ENCODE measurements around the gene YTHDC1.
"Not testable (repeated sequence)": the region's sequence is repeated elsewhere in the genome, so short reads cannot be mapped to it uniquely, and the experiment has no call there.

YTHDC1 gene

DNA sequence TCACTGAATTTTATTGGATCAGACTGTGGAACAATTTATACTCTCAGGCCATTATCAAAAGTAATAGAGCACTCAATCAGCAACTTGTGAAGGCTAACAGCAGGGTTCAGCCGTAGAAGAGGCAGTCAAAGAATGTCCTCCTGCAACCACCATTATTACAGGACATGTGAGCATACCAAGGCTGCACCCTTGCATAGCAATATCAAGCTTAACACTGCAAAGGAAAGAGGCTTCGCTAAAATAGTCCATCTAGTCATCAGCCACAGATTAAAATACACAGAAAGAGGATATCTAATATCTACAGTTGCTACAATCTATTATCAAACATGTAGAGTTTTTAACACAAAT is 61.5 kb downstream of the YTHDC1 start:
- DNase-seq (ENCODE audit: low spot score), result no peak

GRCh38 chr4:68287704-68288392 is 62.0 kb downstream of the YTHDC1 start:
- no peak for DNase-seq (ENCODE audit: low spot score)

- DNase-seq (ENCODE audit: low spot score), result no peak
These were observed 66.2 kb downstream of the YTHDC1 start for GRCh38 chr4:68283714-68284113.

DNA sequence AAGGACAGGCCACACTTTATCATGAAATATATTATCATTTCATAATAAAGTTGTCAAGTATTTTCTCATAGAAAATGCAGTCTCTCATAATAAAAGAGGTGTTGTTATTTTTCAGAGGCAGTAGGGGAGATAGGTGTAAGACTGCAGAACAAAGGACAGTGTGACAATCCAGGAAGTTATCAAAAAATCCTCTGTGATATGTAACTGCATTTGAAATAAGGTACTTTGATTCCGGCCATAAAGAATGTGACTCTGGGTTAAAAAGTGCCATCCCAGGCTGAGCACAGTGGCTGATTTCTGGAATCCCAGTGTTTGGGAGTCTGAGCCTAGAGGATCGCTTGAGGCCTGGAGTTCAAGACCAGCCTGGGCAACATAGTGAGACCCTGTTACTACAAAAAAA is 66.8 kb downstream of the YTHDC1 start:
- no peak for DNase-seq (ENCODE audit: low spot score)

DNA sequence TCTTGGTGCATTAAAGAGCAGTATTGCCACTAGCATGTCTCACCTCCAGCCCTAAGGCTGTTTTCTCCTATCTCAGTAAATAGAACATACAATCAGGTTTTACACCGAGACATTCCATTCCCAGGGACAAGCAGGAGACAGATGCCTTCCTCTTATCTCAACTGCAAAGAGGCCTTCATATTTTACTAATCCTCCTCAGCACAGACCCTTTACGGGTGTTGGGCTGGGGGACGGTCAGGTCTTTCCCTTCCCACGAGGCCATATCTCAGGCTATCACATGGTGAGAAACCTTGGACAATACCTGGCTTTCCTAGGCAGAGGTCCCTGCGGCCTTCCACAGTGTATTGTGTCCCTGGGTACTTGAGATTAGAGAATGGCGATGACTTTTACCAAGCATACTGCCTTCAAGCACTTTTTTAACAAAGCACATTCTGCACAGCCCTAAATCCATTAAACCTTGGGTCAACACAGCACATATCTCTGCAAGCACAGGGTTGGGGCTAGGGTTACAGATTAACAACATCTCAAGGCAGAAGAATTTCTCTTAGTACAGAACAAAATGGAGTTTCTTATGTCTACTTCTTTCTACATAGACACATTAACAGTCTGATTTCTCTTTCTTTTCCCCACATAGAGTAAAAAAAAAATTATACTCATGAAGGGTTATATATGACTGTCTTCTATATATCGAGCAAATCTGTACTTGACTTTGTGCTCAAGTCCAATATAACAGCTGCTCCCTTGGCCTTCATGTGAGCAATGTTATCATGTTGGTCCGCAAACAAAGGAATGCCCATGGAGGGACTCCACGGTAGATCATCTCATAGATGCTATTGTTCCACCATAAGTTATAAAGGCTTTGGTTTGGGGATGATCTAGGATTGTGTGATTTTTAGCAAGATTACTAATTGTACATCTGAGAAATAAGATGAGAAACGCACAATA is 67.8 kb downstream of the YTHDC1 start:
- not testable (repeated sequence) for DNase-seq (ENCODE audit: low spot score)

DNA sequence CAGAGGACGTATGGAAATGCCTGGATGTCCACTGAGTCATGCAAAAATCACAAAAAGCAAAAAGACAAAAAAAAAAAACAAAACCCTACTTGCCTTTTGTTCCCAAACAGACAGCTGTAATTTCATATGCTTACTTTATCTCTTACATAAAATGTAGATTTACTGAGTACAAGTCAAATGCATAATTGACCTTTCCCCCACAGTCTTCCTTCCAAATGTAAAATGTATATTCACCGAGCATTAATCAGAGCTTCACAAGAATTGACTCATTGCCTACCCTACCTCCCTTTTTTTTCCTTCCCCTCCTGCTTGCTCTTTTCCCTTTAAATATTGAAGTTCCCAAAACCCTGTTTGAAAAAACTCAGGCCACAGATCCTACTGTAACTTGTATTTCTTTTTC is 71.9 kb downstream of the YTHDC1 start:
- DNase-seq (ENCODE audit: low spot score), result no peak

DNA sequence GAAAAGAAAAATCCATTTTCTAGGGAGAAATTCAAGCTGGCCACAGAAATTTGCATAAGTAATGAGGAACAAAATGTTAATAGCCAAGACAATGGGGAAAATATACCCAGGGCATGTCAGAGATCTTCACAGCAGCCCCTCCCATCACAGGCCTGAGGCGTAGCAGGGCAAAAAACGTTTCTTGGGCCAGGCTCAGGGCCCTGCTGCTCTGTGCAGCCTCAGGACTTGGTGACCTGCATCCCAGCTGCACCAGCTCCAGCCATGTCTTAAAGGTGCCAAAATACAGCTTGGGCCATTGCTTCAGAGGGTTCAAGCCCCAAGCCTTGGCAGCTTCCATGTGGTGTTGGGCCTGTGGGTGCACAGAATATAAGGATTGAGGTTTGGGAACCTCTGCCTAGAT is 72.3 kb downstream of the YTHDC1 start:
- no peak for DNase-seq (ENCODE audit: low spot score)

GRCh38 chr4:68272860-68273259 is 77.0 kb downstream of the YTHDC1 start:
- DNase-seq (ENCODE audit: low spot score), result peak; percentile 20

- DNase-seq (ENCODE audit: low spot score), result peak; percentile 35
These were observed 77.5 kb downstream of the YTHDC1 start for GRCh38 chr4:68272380-68272779.

DNA sequence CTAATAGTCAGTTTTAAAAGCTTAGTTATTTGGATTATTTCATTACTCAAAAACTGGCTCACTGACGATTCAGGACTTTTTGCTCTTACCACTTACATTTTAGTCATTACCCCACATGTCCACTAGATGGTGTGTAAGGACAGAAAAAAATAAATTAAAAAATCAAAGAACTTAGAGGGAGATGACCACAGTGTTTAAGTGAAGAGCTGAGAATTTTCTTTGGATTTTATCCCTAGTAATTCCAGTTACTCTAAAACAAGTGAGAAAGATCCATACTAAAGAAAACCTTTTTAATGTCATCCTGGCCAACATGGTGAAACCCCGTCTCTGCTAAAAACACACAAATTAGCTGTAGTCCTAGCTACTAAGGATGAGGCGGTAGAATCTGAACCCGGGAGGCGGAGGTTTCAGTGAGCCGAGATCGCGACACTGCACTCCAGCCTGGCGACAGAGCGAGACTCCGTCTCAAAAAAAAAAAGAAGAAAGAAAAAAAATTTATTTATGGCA is 78.0 kb downstream of the YTHDC1 start:
- peak; percentile 64 for DNase-seq (ENCODE audit: low spot score)

DNA sequence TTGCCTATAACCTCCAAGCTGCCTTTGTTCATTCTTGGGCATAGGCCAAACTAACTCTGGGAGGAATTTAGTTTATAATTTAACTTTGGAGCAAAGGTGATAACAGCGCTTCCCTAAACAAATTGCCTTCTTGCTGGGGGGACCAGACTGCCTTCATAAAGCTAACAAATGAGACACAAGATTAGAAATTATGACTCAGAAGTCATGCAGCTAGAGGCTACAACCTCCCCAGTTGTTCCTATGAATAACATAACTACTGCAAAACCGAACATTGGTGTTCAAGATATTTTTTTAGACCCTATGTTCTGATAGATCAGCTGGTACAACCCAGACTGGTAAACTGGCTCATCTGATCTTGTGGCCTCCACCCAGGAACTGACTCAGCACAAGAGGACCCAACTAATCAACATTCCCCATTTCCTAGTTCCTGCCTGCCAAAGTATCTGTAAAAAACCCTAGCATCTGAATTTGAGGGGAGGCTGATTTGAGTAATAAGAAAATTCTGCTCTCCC is 82.4 kb downstream of the YTHDC1 start:
- DNase-seq (ENCODE audit: low spot score), result no peak

DNA sequence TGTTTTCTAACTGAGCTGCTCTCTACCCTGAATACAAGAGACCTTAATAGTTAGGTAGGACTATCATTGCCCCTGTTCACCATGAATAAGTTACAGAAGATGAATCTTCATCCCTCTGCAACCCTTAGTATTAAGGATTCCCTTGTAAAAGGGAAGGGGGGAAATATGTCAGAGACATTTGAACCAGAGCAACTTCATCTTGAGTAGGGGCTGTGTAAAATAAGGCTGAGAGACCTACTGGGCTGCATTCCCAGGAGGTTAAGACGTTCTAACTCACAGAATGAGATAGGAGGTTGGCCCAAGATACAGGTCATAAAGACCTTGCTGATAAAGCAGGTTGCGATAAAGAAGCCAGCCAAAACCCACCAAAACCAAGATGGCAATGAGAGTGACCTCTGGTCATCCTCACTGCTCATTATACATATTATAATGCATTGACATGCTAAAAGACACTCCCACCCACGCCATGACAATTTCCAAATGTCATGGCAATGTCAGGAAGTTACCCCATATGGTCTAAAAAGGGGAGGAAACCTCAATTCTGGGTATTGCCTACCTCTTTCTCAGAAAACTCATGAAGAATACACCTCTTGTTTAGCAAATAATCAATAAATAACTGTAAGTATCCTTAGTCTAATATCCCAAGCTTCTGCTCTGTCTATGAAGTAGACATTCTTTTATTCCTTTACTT is 84.9 kb downstream of the YTHDC1 start:
- no peak for DNase-seq (ENCODE audit: low spot score)
